ENCODE results near the gene GTF3C2. TPM values are rescaled to one million over a fixed set of nuclear protein-coding genes. Genes with fewer than 3 reads are reported as not detected.
A peak's percentile ranks its signal among the peaks of the same experiment; 100 is the strongest.
"Not testable (repeated sequence)": the region's sequence is repeated elsewhere in the genome, so short reads cannot be mapped to it uniquely, and the experiment has no call there.

GTF3C2 gene
- total RNA-seq, 2 experiments from 2014 or later, result 57.6 to 63.6 TPM

- ChIA-PET POLR2A (interaction anchor here (0.6 to 0.8 kb wide), 3 partner anchors 39 to 333 kb away, joined by 3 to 6 read pairs (median 3); no protein-coding TSS in a partner anchor), CTCF (interaction anchor here (0.7 to 6.7 kb wide), 63 partner anchors 8 to 457 kb away, joined by 3 to 100 read pairs (median 5); partner anchors contain the start of genes DNAJC5G, EIF2B4, GTF3C2 and MPV17)
- Mint-ChIP-seq H3K9me3 (no peaks in the 10 kb centered on the region), H3K4me1 (ENCODE audit: low read depth) (peaks cover 3% of the 10 kb centered on the region), H3K27ac (no peak overlapping the region), H3K27me3 (peaks cover 18% of the 10 kb centered on the region), H3K4me3 (peak overlapping the region; percentile 61), H3K36me3 (ENCODE audit: low read depth) (peaks cover under 1% of the 10 kb centered on the region)
- TF ChIP-seq, protein P1, sequence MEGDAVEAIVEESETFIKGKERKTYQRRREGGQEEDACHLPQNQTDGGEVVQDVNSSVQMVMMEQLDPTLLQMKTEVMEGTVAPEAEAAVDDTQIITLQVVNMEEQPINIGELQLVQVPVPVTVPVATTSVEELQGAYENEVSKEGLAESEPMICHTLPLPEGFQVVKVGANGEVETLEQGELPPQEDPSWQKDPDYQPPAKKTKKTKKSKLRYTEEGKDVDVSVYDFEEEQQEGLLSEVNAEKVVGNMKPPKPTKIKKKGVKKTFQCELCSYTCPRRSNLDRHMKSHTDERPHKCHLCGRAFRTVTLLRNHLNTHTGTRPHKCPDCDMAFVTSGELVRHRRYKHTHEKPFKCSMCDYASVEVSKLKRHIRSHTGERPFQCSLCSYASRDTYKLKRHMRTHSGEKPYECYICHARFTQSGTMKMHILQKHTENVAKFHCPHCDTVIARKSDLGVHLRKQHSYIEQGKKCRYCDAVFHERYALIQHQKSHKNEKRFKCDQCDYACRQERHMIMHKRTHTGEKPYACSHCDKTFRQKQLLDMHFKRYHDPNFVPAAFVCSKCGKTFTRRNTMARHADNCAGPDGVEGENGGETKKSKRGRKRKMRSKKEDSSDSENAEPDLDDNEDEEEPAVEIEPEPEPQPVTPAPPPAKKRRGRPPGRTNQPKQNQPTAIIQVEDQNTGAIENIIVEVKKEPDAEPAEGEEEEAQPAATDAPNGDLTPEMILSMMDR (IDR thresholded peaks at IDR 0.05), result peak; percentile 88
- DNase-seq, result peak; percentile 59
- ATAC-seq, result peak; percentile 80
- intact Hi-C loops (cut with micrococcal nuclease), result no loop called here
Measured at GRCh38 chr2:27303093-27304025, 53.2 kb downstream of the GTF3C2 start.

DNA sequence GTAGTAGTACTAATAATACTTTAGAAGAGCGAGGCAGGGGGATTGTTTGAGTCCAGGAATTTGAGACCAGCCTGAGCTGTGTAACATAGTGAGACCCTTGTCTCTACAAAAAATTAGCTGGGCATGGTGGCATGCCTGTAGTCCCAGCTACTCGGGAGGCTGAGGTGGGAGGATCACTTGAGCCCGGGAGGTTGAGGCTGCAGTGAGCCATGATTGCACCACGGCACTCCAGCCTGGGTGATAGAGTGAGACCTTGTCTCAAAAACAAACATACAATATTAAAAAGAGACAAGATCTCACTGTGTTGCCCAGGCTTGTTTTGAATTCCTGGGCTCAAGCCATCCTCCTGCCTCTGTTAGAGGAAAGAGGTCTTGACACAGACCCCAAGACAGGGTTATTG is 56.0 kb downstream of the GTF3C2 start:
- H3K4me3 Mint-ChIP-seq; DNase-seq; H3K36me3 Mint-ChIP-seq (ENCODE audit: low read depth); ATAC-seq; intact Hi-C loops (cut with micrococcal nuclease); POLR2A ChIA-PET; H3K4me1 Mint-ChIP-seq (ENCODE audit: low read depth); H3K27ac Mint-ChIP-seq; H3K9me3 Mint-ChIP-seq: not testable (repeated sequence)
- CTCF ChIA-PET, result interaction anchor here (0.7 to 6.7 kb wide), 6 partner anchors 19 to 455 kb away, joined by 3 to 100 read pairs (median 4); partner anchors contain the start of genes SLC30A3 and TRIM54
- peaks cover 21% of the 10 kb centered on the region for H3K27me3 Mint-ChIP-seq

DNA sequence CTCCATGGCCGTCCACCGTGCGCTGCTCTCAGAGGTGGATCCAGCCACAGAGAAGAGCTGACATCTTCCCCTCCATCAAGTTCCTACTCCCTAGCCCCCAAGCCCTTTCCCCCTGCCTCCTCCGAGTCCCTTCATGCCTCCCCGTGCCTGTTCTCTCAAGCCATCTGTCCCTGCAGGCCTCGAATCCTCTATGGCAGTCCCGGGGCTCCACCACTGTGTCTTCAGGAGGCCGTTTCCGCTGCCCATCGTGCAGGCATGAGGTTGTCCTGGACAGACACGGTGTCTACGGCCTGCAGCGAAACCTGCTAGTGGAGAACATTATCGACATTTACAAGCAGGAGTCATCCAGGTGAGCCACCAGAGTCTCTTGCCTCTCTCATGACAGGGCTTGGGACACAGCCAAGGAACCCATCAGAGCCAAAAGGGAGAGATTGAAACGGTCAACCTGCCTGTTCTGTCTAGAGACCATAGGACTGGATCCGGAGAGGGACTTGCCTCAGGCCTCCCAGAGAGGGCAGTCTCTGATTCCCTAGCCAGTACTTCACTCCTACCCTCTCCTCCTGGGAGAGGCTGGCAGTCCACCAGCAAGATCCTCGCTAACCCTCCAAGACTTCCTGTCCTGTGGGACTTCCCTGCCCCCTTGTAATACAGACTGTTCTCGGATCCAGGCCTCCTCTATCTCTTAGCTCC is 58.0 kb downstream of the GTF3C2 start:
- no peak overlapping the region for H3K4me3 Mint-ChIP-seq
- peaks cover 3% of the 10 kb centered on the region for H3K4me1 Mint-ChIP-seq (ENCODE audit: low read depth)
- no peak overlapping the region for H3K27ac Mint-ChIP-seq
- CTCF ChIA-PET, result interaction anchor here (1.6 to 2.4 kb wide), 2 partner anchors 19 to 453 kb away, joined by 4 to 14 read pairs; no protein-coding TSS in a partner anchor
- H3K27me3 Mint-ChIP-seq, result peaks cover 8% of the 10 kb centered on the region
- no peak for DNase-seq
- POLR2A ChIA-PET, result no interaction called here
- no peak for ATAC-seq
- intact Hi-C loops (cut with micrococcal nuclease), result no loop called here
- TF ChIP-seq, protein P1 (IDR thresholded peaks at IDR 0.05), result no peak
- no peaks in the 10 kb centered on the region for H3K9me3 Mint-ChIP-seq
- no peaks in the 10 kb centered on the region for H3K36me3 Mint-ChIP-seq (ENCODE audit: low read depth)

GRCh38 chr2:27297195-27297594 is 59.4 kb downstream of the GTF3C2 start:
- CTCF ChIA-PET, result interaction anchor here (2.4 kb wide), 1 partner anchor 17 kb away, joined by 14 read pairs; no protein-coding TSS in a partner anchor
- Mint-ChIP-seq H3K4me1 (ENCODE audit: low read depth) (no peaks in the 10 kb centered on the region), H3K4me3 (no peak overlapping the region)

GRCh38 chr2:27296481-27296880 is 60.1 kb downstream of the GTF3C2 start:
- no peaks in the 10 kb centered on the region for H3K4me1 Mint-ChIP-seq (ENCODE audit: low read depth)
- CTCF ChIA-PET, result interaction anchor here (2.4 kb wide), 1 partner anchor 17 kb away, joined by 14 read pairs; no protein-coding TSS in a partner anchor
- POLR2A ChIA-PET, result no interaction called here
- no peaks in the 10 kb centered on the region for H3K9me3 Mint-ChIP-seq
- H3K27ac Mint-ChIP-seq, result no peak overlapping the region
- H3K36me3 Mint-ChIP-seq (ENCODE audit: low read depth), result no peaks in the 10 kb centered on the region
- TF ChIP-seq, protein P1 (IDR thresholded peaks at IDR 0.05), result no peak
- intact Hi-C loops (cut with micrococcal nuclease), result no loop called here
- no peak for DNase-seq
- no peak for ATAC-seq
- peaks cover 17% of the 10 kb centered on the region for H3K27me3 Mint-ChIP-seq
- H3K4me3 Mint-ChIP-seq, result no peak overlapping the region

More at GRCh38 chr2:27297195-27297594, 59.4 kb downstream of the GTF3C2 start:
- Mint-ChIP-seq H3K9me3 (no peaks in the 10 kb centered on the region), H3K27ac (no peak overlapping the region), H3K27me3 (peaks cover 12% of the 10 kb centered on the region), H3K36me3 (ENCODE audit: low read depth) (no peaks in the 10 kb centered on the region)
- intact Hi-C loops (cut with micrococcal nuclease), result no loop called here
- TF ChIP-seq, protein P1 (IDR thresholded peaks at IDR 0.05), result no peak
- POLR2A ChIA-PET, result no interaction called here
- DNase-seq (no peak), ATAC-seq (no peak)
